ENCODE measurements around the gene SLC9A8. TPM values are rescaled to one million over a fixed set of nuclear protein-coding genes. Genes with fewer than 3 reads are reported as not detected.

SLC9A8 gene
- total and polyA plus RNA-seq, 9 of the 15 experiments (the other 6 are each of a cell fraction or from before 2014, with no cell fraction given), result 0.56 to 9.7 (median 5.0) TPM

DNA sequence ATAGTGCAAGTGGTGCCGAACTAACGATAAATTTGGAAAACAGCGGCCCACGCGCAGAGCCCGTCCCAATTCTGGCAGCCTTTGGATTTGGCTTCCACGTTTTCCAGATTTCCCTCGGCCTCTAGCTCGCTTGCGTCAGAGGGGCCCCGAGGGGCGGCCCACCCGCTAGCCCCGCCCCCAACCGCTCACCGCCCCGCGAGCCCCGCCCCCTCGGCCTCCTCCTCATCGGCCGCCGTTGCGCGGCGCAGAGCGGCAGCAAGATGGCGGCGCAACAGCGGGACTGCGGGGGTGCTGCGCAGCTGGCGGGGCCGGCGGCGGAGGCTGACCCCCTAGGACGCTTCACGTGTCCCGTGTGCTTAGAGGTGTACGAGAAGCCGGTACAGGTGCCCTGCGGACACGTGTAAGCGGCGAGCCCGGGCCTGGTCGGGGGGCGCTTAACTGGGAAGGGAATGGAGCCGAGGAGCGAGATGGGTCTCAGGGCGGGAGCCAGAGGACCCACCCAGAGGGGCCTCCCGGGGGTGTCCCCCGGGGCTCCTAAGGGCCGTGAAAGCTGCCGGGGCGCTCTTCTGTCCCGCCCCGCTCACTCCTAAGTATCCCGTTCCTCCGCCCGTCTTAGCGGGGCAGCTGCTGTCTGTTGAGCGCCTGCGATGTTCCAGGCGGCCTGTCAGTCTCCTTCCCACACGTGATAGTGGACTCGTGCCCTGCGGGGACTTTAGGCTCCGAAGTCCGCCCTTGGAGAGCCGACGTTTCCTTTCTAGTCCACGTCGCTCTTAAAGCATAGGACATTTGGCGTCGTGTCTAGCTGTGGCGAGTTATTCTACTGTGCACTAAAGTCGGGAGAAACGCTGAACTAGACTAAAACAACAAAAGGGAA lies 123.8 kb downstream of the SLC9A8 start, which contains the start of gene RNF114 (continued):
- TF ChIP-seq GTF2B (IDR thresholded peaks at IDR 0.05; ENCODE audit: extremely low read depth, insufficient read length) (no peak), CTBP1 (IDR thresholded peaks at IDR 0.05; ENCODE audit: borderline replicate concordance) (peak; percentile 31; the same call in 1 of the 2 replicates), ARNT (IDR thresholded peaks at IDR 0.05) (0 out of 4 replicates have a peak, but pooled peaks have one; percentile 5 to 61), RBBP5 (IDR thresholded peaks at IDR 0.05; ENCODE audit: borderline replicate concordance, insufficient read depth, low read length, poor library complexity, severe bottlenecking) (peak; percentile 82), YBX1 (IDR thresholded peaks at IDR 0.05) (no peak), TEAD2 (tag; IDR thresholded peaks at IDR 0.05) (no peak), ZNF696 (CRISPR knock-in tag; conservative IDR thresholded peaks at IDR 0.05) (no peak), DMBX1 (CRISPR knock-in tag; IDR thresholded peaks at IDR 0.05; ENCODE audit: borderline replicate concordance) (no peak), DACH1 (IDR thresholded peaks at IDR 0.05; ENCODE audit: partially characterized antibody) (peak; percentile 32), ZNF830 (CRISPR knock-in tag; IDR thresholded peaks at IDR 0.05) (no peak), KLF16 (IDR thresholded peaks at IDR 0.05) (no peak), SIN3A (IDR thresholded peaks at IDR 0.05; ENCODE audit: borderline replicate concordance in 2 of 2, control insufficient read depth in 1 of 2, low read depth in 2 of 2, low read length in 2 of 2) (peak; percentile 72 to 79; a peak in 3 of 4 replicates), E2F1 (CRISPR knock-in tag; IDR thresholded peaks at IDR 0.05) (peak; percentile 64; the same call in 1 of the 2 replicates), HES1 (IDR thresholded peaks at IDR 0.05; ENCODE audit: low read depth) (0 out of 2 replicates have a peak, but pooled peaks have one; percentile 18)

Data from K562 (cell line).